Spleen (tissue), 7 donors: Measurements from ENCODE around the gene LPO.

Experiments
- CTCF ChIP-seq, 11 experiments: fragments of 200-600 bp in 7 of 11; fragments of 450-650 bp in 4 of 11; sonication (generic) in 4 of 11; IDR thresholded peaks in 8 of 11; conservative IDR thresholded peaks in 3 of 11; 1 replicate in 7 of 11; 2 replicates in 4 of 11; pipeline versions ENCODE4 v1.4.0 to v1.8.0; 2016 to 2021; ENCODE audit warnings: antibody characterized with exemption in 11 of 11, inconsistent platforms in 4 of 11, mild to moderate bottlenecking in 1 of 11
- POLR2A ChIP-seq, 3 donors: fragments of 450-650 bp; IDR thresholded peaks; one replicate each; pipeline ENCODE4 v1.5.1; 2017; ENCODE audit warnings: antibody characterized with exemption in 3 of 3, mild to moderate bottlenecking in 1 of 3
- POLR2AphosphoS5 ChIP-seq, 3 donors: sonication (generic); formaldehyde crosslinking; IDR thresholded peaks; one replicate each; pipeline ENCODE4 v1.5.1; 2017; ENCODE audit warnings: antibody characterized with exemption in 3 of 3
- donor health status: DM: no; HTN: no; CAD: no; lungs with moderate emphysema.
- donor health status: DM: no; HTN: no; CAD: no.
- donor health status: DM: no; HTN: no; CAD: no.

- no peak for TF ChIP-seq CTCF (IDR thresholded peaks at IDR 0.05 in 8 of 11, conservative IDR thresholded peaks at IDR 0.05 in 3 of 11)
- no peak for TF ChIP-seq POLR2A (IDR thresholded peaks at IDR 0.05)
- no peak for TF ChIP-seq POLR2AphosphoS5 (IDR thresholded peaks at IDR 0.05)
These were observed 52.9 kb downstream of the LPO start for GRCh38 chr17:58291246-58291645.
